A673 (cell line): ENCODE data around the gene AGAP1. TPM values are rescaled to one million over a fixed set of nuclear protein-coding genes. Genes with fewer than 3 reads are reported as not detected.

Experiments
- BruUV-seq: library from RNA; stranded (reverse); fragments of 400-500 nt; replicated peaks from 2 replicates; lab custom pipeline; 2021; lab: Mats Ljungman, UMichigan
- CTCF ChIA-PET: fragments of 300-600 bp; sonication (Branson Sonifier 250); formaldehyde crosslinking; loops from one replicate; lab custom pipeline; 2022; ENCODE audit warnings: antibody characterized with exemption; lab: Charles Lee
- POLR2A ChIA-PET: fragments of 300-600 bp; sonication (Branson Sonifier 250); formaldehyde crosslinking; loops from one replicate; lab custom pipeline; 2022; ENCODE audit warnings: antibody characterized with exemption; ENCODE audit not compliant: low non-redundant PET; lab: Charles Lee
- DNase-seq: peaks from one replicate; pipeline ENCODE4 v3.0.0-alpha.2; 2015; ENCODE audit warnings: low spot score
- H3K27ac ChIP-seq: fragments of 200-600 bp; sonication (generic); 2 replicates; pipeline ENCODE4 v1.5.1; 2016; ENCODE audit warnings: mixed run types, low read depth, mild to moderate bottlenecking, mixed read lengths, antibody characterized with exemption, low read length; ENCODE audit not compliant: poor library complexity, severe bottlenecking
- H3K27me3 ChIP-seq: fragments of 200-600 bp; sonication (generic); replicated peaks from 2 replicates; pipeline ENCODE4 v1.6.1; 2017; ENCODE audit warnings: mixed run types, low read depth, mild to moderate bottlenecking, mixed read lengths, antibody characterized with exemption, low read length; ENCODE audit not compliant: insufficient read depth, poor library complexity
- H3K36me3 ChIP-seq: fragments of 200-600 bp; sonication (generic); 2 replicates; pipeline ENCODE4 v1.6.1; 2016; ENCODE audit warnings: mixed run types, mild to moderate bottlenecking, mixed read lengths, antibody characterized with exemption, low read length; ENCODE audit not compliant: insufficient read depth, poor library complexity, severe bottlenecking
- H3K4me1 ChIP-seq: fragments of 200-600 bp; sonication (generic); 2 replicates; pipeline ENCODE4 v1.6.1; 2017; ENCODE audit warnings: mixed run types, mild to moderate bottlenecking, mixed read lengths, antibody characterized with exemption, low read length; ENCODE audit not compliant: insufficient read depth, poor library complexity, severe bottlenecking
- H3K4me3 ChIP-seq: fragments of 200-600 bp; sonication (generic); 2 replicates; pipeline ENCODE4 v1.5.1; 2016; ENCODE audit warnings: low read depth, mixed run types, mild to moderate bottlenecking, mixed read lengths, low read length; ENCODE audit not compliant: poor library complexity, severe bottlenecking
- H3K9me3 ChIP-seq: fragments of 200-600 bp; sonication (generic); 2 replicates; pipeline ENCODE4 v1.6.1; 2016; ENCODE audit warnings: mixed run types, low read depth, mild to moderate bottlenecking, mixed read lengths, antibody characterized with exemption, low read length; ENCODE audit not compliant: poor library complexity, severe bottlenecking
- CTCF ChIP-seq: fragments of 300-800, 200-600 bp; sonication (generic); conservative IDR thresholded peaks from 2 replicates; pipeline ENCODE4 v1.5.1; 2017; ENCODE audit warnings: low read depth, mild to moderate bottlenecking, antibody characterized with exemption, low read length, moderate library complexity, mixed read lengths
- EZH2 ChIP-seq: fragments of 200-600 bp; sonication (generic); IDR thresholded peaks from 2 replicates; pipeline ENCODE4 v1.6.1; 2017; ENCODE audit warnings: borderline replicate concordance, low read depth, mild to moderate bottlenecking, mixed read lengths, antibody characterized with exemption, low read length; ENCODE audit not compliant: poor library complexity, severe bottlenecking
- intact Hi-C: fragments of 100-400 bp; cut with micrococcal nuclease; formaldehyde crosslinking; loops from one replicate; pipeline ENCODE4 v1.10.0; 2022; ENCODE audit not compliant: unreplicated experiment
- total RNA-seq: library from RNA; stranded (reverse); gene quantifications from 2 replicates; pipeline ENCODE4 v1.2.3, GENCODE V29; 2021

The AGAP1 gene
- total RNA-seq, 1 experiment from 2014 or later: 25.3 TPM

GRCh38 chr2:235562065-235562747, 68.4 kb downstream of the AGAP1 start:
- ChIA-PET CTCF (no interaction called here), POLR2A (no interaction called here)
- Histone ChIP-seq H3K9me3 (no peaks in the 10 kb centered on the region), H3K4me1 (peaks cover 43% of the 10 kb centered on the region), H3K27me3 (no peaks in the 10 kb centered on the region), H3K36me3 (no peaks in the 10 kb centered on the region), H3K4me3 (no peak overlapping the region), H3K27ac (no peak overlapping the region)
- TF ChIP-seq EZH2: no peak
- TF ChIP-seq CTCF: no peak
- no peak for DNase-seq
- BruUV-seq: no TSS peak
- intact Hi-C loops: no loop called here

GRCh38 chr2:235563056-235563910, 69.4 kb downstream of the AGAP1 start:
- TF ChIP-seq CTCF: no peak
- no peak for TF ChIP-seq EZH2
- Histone ChIP-seq H3K4me3 (no peak overlapping the region), H3K4me1 (peaks cover 43% of the 10 kb centered on the region), H3K36me3 (no peaks in the 10 kb centered on the region), H3K27me3 (no peaks in the 10 kb centered on the region), H3K27ac (no peak overlapping the region), H3K9me3 (peaks cover 3% of the 10 kb centered on the region)
- CTCF ChIA-PET: no interaction called here
- POLR2A ChIA-PET: no interaction called here
- DNase-seq: peak; percentile 86
- no TSS peak for BruUV-seq
- intact Hi-C loops: no loop called here

GRCh38 chr2:235564066-235564465, 70.2 kb downstream of the AGAP1 start:
- DNase-seq: no peak
- Histone ChIP-seq H3K27me3 (no peaks in the 10 kb centered on the region), H3K27ac (no peak overlapping the region), H3K36me3 (no peaks in the 10 kb centered on the region), H3K9me3 (peaks cover 8% of the 10 kb centered on the region), H3K4me3 (no peak overlapping the region), H3K4me1 (peaks cover 43% of the 10 kb centered on the region)
- intact Hi-C loops: no loop called here
- TF ChIP-seq EZH2 (no peak), CTCF (no peak)
- BruUV-seq: no TSS peak
- CTCF ChIA-PET: no interaction called here
- POLR2A ChIA-PET: no interaction called here
